Natural killer cell (primary cell): ENCODE data around the gene TMEM190. TPM values are rescaled to one million over a fixed set of nuclear protein-coding genes. Genes with fewer than 3 reads are reported as not detected.

Source experiments
- ATAC-seq, 3 donors: fragments of 150-1000 bp in 2 of 3; fragments of 200-7000 bp in 1 of 3; cut with Tn5 transposase; 1 replicate in 1 of 3; 2 replicates in 2 of 3; pipeline ENCODE4 v1.10.0; 2021; ENCODE audit warnings: mild to moderate bottlenecking in 2 of 3, moderate library complexity in 2 of 3
- DNase-seq, 2 donors: peaks; one replicate each; pipeline versions ENCODE4 v3.0.0 to v3.0.0-alpha.2; 2013 to 2021; ENCODE audit warnings: mixed read lengths in 1 of 2
- H3K27ac ChIP-seq: one replicate; pipeline ENCODE4 v1.5.1; 2013; ENCODE audit warnings: mild to moderate bottlenecking, low read length
- H3K27me3 ChIP-seq: one replicate; pipeline ENCODE4 v1.6.1; 2013; ENCODE audit warnings: low read length; ENCODE audit not compliant: control insufficient read depth, insufficient read depth
- H3K36me3 ChIP-seq: one replicate; pipeline ENCODE4 v1.6.1; 2013; ENCODE audit warnings: low read length; ENCODE audit not compliant: control insufficient read depth, insufficient read depth
- H3K4me1 ChIP-seq: one replicate; pipeline ENCODE4 v1.6.1; 2013; ENCODE audit warnings: low read length; ENCODE audit not compliant: control insufficient read depth, insufficient read depth
- H3K4me3 ChIP-seq: one replicate; pipeline ENCODE4 v1.5.1; 2013; ENCODE audit warnings: low read length
- H3K9me3 ChIP-seq: one replicate; pipeline ENCODE4 v1.6.1; 2013; ENCODE audit warnings: low read length; ENCODE audit not compliant: control insufficient read depth, insufficient read depth
- H3K27ac Mint-ChIP-seq, 2 donors: one replicate each; pipeline ENCODE4 v1.8.0; 2022; ENCODE audit warnings: mild to moderate bottlenecking in 2 of 2, mixed read lengths in 2 of 2, moderate library complexity in 1 of 2
- H3K27me3 Mint-ChIP-seq, 2 donors: one replicate each; pipeline ENCODE4 v1.8.0; 2022; ENCODE audit warnings: low read depth in 2 of 2, mixed read lengths in 2 of 2
- H3K36me3 Mint-ChIP-seq: one replicate; pipeline ENCODE4 v1.8.0; 2022; ENCODE audit warnings: mixed read lengths
- H3K4me1 Mint-ChIP-seq, 2 donors: one replicate each; pipeline ENCODE4 v1.8.0; 2022; ENCODE audit warnings: mixed read lengths in 2 of 2
- H3K4me3 Mint-ChIP-seq: one replicate; pipeline ENCODE4 v1.8.0; 2022; ENCODE audit warnings: mild to moderate bottlenecking, moderate library complexity, mixed read lengths
- H3K9me3 Mint-ChIP-seq, 2 donors: one replicate each; pipeline ENCODE4 v1.8.0; 2022; ENCODE audit warnings: mixed read lengths in 2 of 2
- WGBS: methylation state at CpG from one replicate; pipeline ENCODE4 v1.1.7; 2013; ENCODE audit warnings: missing lambda C conversion rate; ENCODE audit not compliant: insufficient coverage; 5-methylcytosine and 5-hydroxymethylcytosine counted together
- intact Hi-C: fragments of 100-400 bp; cut with micrococcal nuclease; formaldehyde crosslinking; loops from one replicate; pipeline ENCODE4 v1.14.2; 2022
- total RNA-seq, 4 donors: library from RNA; stranded (reverse); fragments of 120-200 nt in 1 of 4; gene quantifications; one replicate each; pipeline versions ENCODE4 v1.2.3 to v1.2.4, GENCODE V29; 2013 to 2022
- TF ChIP-seq, protein P1 (sequence below): fragments of 200-600 bp; IDR thresholded peaks from one replicate; pipeline ENCODE4 v1.8.0; 2022; ENCODE audit warnings: antibody characterized with exemption

The TMEM190 gene
- total RNA-seq, 3 donors from 2014 or later (not counting 1 experiment from before 2014, with no cell fraction given), result not detected

- no peaks in the 10 kb centered on the region for H3K9me3 Mint-ChIP-seq
- H3K4me1 ChIP-seq, result peaks cover 14% of the 10 kb centered on the region
- H3K27me3 Mint-ChIP-seq, result peaks cover 25 to 37% of the 10 kb centered on the region in 2 donors
- ATAC-seq (peak in 2 of 3 donors; percentile 16 to 42), DNase-seq (no peak)
- H3K4me3 ChIP-seq, result no peak overlapping the region
- no peaks in the 10 kb centered on the region for H3K36me3 ChIP-seq
- H3K4me3 Mint-ChIP-seq, result no peak overlapping the region
- TF ChIP-seq, protein P1, sequence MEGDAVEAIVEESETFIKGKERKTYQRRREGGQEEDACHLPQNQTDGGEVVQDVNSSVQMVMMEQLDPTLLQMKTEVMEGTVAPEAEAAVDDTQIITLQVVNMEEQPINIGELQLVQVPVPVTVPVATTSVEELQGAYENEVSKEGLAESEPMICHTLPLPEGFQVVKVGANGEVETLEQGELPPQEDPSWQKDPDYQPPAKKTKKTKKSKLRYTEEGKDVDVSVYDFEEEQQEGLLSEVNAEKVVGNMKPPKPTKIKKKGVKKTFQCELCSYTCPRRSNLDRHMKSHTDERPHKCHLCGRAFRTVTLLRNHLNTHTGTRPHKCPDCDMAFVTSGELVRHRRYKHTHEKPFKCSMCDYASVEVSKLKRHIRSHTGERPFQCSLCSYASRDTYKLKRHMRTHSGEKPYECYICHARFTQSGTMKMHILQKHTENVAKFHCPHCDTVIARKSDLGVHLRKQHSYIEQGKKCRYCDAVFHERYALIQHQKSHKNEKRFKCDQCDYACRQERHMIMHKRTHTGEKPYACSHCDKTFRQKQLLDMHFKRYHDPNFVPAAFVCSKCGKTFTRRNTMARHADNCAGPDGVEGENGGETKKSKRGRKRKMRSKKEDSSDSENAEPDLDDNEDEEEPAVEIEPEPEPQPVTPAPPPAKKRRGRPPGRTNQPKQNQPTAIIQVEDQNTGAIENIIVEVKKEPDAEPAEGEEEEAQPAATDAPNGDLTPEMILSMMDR, result no peak
- no peak overlapping the region for H3K27ac ChIP-seq
- WGBS, result 37% methylated on average over 24 of the region's 24 CpGs
- no peak overlapping the region for H3K27ac Mint-ChIP-seq
- no peaks in the 10 kb centered on the region for H3K36me3 Mint-ChIP-seq
- no peaks in the 10 kb centered on the region for H3K9me3 ChIP-seq
- intact Hi-C loops, result no loop called here
- peaks cover 0 to 6% of the 10 kb centered on the region in 2 donors for H3K4me1 Mint-ChIP-seq
- H3K27me3 ChIP-seq, result peaks cover 56% of the 10 kb centered on the region
These were observed 4.1 kb upstream of the TMEM190 start for GRCh38 chr19:55372316-55373081.

GRCh38 chr19:55373306-55373992 lies 3.2 kb upstream of the TMEM190 start:
- Mint-ChIP-seq H3K36me3 (no peaks in the 10 kb centered on the region), H3K27ac (no peak overlapping the region), H3K27me3 (peaks cover 25 to 34% of the 10 kb centered on the region in 2 donors), H3K4me3 (no peak overlapping the region), H3K4me1 (peaks cover 0 to 6% of the 10 kb centered on the region in 2 donors), H3K9me3 (no peaks in the 10 kb centered on the region)
- TF ChIP-seq, protein P1, result no peak
- 58% methylated on average over 9 of the region's 9 CpGs for WGBS
- intact Hi-C loops, result no loop called here
- no peak for DNase-seq
- H3K4me1 ChIP-seq, result peaks cover 14% of the 10 kb centered on the region
- no peak for ATAC-seq
- H3K27me3 ChIP-seq, result peaks cover 56% of the 10 kb centered on the region
- no peak overlapping the region for H3K4me3 ChIP-seq
- no peak overlapping the region for H3K27ac ChIP-seq
- no peaks in the 10 kb centered on the region for H3K36me3 ChIP-seq
- no peaks in the 10 kb centered on the region for H3K9me3 ChIP-seq

DNA sequence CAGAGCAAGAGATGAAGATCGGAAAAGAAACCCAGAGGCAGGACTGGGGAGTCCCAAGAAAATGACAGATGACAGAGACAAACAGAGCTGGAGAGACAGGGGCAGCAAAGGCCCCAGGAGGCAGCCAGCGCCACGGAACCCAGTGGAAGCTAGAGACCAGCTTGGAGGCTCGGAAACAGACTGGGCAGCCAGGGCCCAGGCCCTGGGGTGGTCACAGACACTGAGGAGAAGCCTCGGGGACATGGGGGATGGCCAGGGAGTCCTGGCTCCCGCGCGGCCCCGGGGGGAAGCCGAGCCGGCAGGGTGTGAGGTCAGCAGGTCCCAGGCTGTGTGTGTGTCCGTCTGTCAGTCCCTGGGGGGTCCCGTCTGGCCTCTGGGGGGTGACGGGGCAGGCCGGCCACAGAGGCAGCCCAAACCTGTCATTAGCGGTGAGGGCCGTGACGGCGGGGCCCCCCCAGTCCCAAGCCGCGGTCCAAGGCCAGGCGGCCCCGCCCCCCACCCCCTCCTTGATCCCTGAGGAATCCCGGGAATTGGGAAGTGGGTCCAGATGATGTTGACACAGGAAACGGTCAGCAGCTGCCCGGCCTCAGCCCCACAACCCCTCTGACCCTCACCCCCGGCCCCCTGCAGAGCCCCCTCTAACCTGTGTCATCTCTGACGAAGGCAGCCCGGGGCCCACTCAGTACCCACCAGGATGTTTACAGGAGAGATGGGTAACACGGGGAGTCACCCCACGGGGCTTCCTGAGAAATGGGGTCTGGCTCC lies 2.5 kb upstream of the TMEM190 start:
- H3K27me3 Mint-ChIP-seq, result peaks cover 25 to 34% of the 10 kb centered on the region in 2 donors
- peaks cover 0 to 6% of the 10 kb centered on the region in 2 donors for H3K4me1 Mint-ChIP-seq
- H3K27ac Mint-ChIP-seq, result no peak overlapping the region
- no peak overlapping the region for H3K4me3 Mint-ChIP-seq
- no peaks in the 10 kb centered on the region for H3K36me3 Mint-ChIP-seq
- DNase-seq (no peak), ATAC-seq (no peak)
- no peaks in the 10 kb centered on the region for H3K9me3 Mint-ChIP-seq
- Histone ChIP-seq H3K36me3 (no peaks in the 10 kb centered on the region), H3K9me3 (no peaks in the 10 kb centered on the region), H3K27ac (no peak overlapping the region), H3K4me3 (no peak overlapping the region), H3K4me1 (peaks cover 9% of the 10 kb centered on the region), H3K27me3 (peaks cover 50% of the 10 kb centered on the region)
- TF ChIP-seq, protein P1, result no peak
- intact Hi-C loops, result no loop called here
- 33% methylated on average over 27 of the region's 31 CpGs for WGBS
